HUES64 (cell line): ENCODE measurements around the gene CLEC1B.

Experiments used
- H3K27ac ChIP-seq: 2 replicates; pipeline ENCODE4 v1.7.0; 2013; ENCODE audit warnings: low read depth, low read length, inconsistent platforms
- H3K27me3 ChIP-seq: 2 replicates; pipeline ENCODE4 v1.6.1; 2013; ENCODE audit warnings: mild to moderate bottlenecking, low read length; ENCODE audit not compliant: insufficient read depth
- H3K36me3 ChIP-seq: 2 replicates; pipeline ENCODE4 v1.6.1; 2013; ENCODE audit warnings: mild to moderate bottlenecking, low read length; ENCODE audit not compliant: insufficient read depth
- H3K4me1 ChIP-seq: 2 replicates; pipeline ENCODE4 v1.6.1; 2013; ENCODE audit warnings: mild to moderate bottlenecking, low read length, moderate library complexity; ENCODE audit not compliant: insufficient read depth
- H3K4me3 ChIP-seq: 2 replicates; pipeline ENCODE4 v1.5.1; 2013; ENCODE audit warnings: mild to moderate bottlenecking, low read length, moderate library complexity
- H3K9ac ChIP-seq: 2 replicates; pipeline ENCODE4 v1.6.1; 2013; ENCODE audit warnings: mild to moderate bottlenecking, low read depth, low read length
- H3K9me3 ChIP-seq: 2 replicates; pipeline ENCODE4 v1.6.1; 2013; ENCODE audit warnings: low read depth, low read length; ENCODE audit not compliant: insufficient read depth
- WGBS: fragments of 150-250, 120-280 bp; methylation state at CpG from one replicate; pipeline ENCODE4 v1.1.7; 2013; ENCODE audit warnings: missing lambda C conversion rate; 5-methylcytosine and 5-hydroxymethylcytosine counted together

The CLEC1B gene

GRCh38 chr12:9948606-9949296 lies 50.2 kb downstream of the CLEC1B start:
- Histone ChIP-seq H3K27ac (no peak overlapping the region), H3K36me3 (no peaks in the 10 kb centered on the region), H3K9me3 (no peaks in the 10 kb centered on the region), H3K27me3 (no peaks in the 10 kb centered on the region), H3K9ac (no peak overlapping the region), H3K4me1 (no peaks in the 10 kb centered on the region), H3K4me3 (no peak overlapping the region)
- 96% methylated on average over 3 of the region's 3 CpGs for WGBS

- WGBS, result 89% methylated on average over 2 of the region's 3 CpGs
Measured at GRCh38 chr12:9947674-9948073, 51.2 kb downstream of the CLEC1B start.

GRCh38 chr12:9944391-9944790 lies 54.5 kb downstream of the CLEC1B start:
- no peaks in the 10 kb centered on the region for H3K27me3 ChIP-seq
- no peaks in the 10 kb centered on the region for H3K36me3 ChIP-seq
- H3K4me3 ChIP-seq, result no peak overlapping the region
- no peak overlapping the region for H3K27ac ChIP-seq
- H3K4me1 ChIP-seq, result no peaks in the 10 kb centered on the region
- H3K9ac ChIP-seq, result no peak overlapping the region
- H3K9me3 ChIP-seq, result no peaks in the 10 kb centered on the region
- 94% methylated on average over 1 of the region's 2 CpGs for WGBS

More at GRCh38 chr12:9947674-9948073, 51.2 kb downstream of the CLEC1B start:
- Histone ChIP-seq H3K27me3 (no peaks in the 10 kb centered on the region), H3K36me3 (no peaks in the 10 kb centered on the region), H3K4me3 (no peak overlapping the region), H3K9ac (no peak overlapping the region), H3K9me3 (no peaks in the 10 kb centered on the region), H3K4me1 (no peaks in the 10 kb centered on the region), H3K27ac (no peak overlapping the region)

GRCh38 chr12:9943240-9943639 lies 55.7 kb downstream of the CLEC1B start:
- Histone ChIP-seq H3K9me3 (no peaks in the 10 kb centered on the region), H3K4me1 (no peaks in the 10 kb centered on the region), H3K4me3 (no peak overlapping the region), H3K27ac (no peak overlapping the region), H3K9ac (no peak overlapping the region; the same call in 1 of the 2 replicates), H3K36me3 (no peaks in the 10 kb centered on the region), H3K27me3 (no peaks in the 10 kb centered on the region)
- WGBS, result 89% methylated on average over 19 of the region's 19 CpGs
